GM18861 (cell line): Measurements from ENCODE around the gene TMEM156.
"Not testable (repeated sequence)": the region's sequence is repeated elsewhere in the genome, so short reads cannot be mapped to it uniquely, and the experiment has no call there.

Experiments
- ATAC-seq: cut with Tn5 transposase; IDR thresholded peaks from one replicate; pipeline ENCODE4 v1.9.1; 2021; ENCODE audit not compliant: unreplicated experiment

Gene TMEM156

GRCh38 chr4:38993683-38994082 lies 38.5 kb downstream of the TMEM156 start:
- ATAC-seq: no peak

- no peak for ATAC-seq
Measured at GRCh38 chr4:38990241-38990640, 42.0 kb downstream of the TMEM156 start.

DNA sequence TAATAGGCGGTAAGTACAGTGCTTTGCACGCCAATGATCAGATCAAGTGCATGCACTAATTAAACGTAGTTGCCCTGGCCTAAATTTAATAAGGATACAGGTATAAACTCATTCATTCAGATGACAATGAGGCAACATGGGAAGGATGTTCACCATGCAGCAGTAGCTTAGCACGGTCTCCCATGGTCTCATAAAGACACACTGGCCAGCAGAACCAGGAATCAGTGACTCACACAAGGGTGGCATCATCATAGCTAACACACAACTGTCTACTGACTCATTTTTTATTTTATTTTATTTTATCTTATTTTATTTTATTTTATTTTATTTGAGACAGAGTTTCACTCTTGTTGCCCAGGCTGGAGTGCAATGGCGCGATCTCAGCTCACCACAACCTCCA lies 42.7 kb downstream of the TMEM156 start:
- no peak for ATAC-seq

DNA sequence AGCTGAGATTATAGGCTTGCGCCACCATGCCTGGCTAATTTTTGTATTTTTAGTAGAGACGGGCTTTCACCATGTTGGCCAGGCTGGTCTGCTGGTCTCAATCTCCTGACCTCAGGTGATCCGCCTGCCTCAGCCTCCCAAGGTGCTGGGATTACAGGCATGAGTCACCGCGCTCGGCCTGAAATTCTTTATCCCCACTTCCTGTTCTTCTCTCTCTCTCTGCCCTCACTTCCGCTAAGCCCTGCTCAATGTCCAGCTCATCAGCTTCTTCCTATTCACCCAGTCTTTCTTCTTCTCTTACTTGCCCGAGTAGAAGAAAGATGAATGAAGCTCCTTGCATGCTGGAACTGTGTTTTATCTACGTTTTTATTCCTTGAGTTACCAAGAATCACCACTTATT lies 43.9 kb downstream of the TMEM156 start:
- not testable (repeated sequence) for ATAC-seq

DNA sequence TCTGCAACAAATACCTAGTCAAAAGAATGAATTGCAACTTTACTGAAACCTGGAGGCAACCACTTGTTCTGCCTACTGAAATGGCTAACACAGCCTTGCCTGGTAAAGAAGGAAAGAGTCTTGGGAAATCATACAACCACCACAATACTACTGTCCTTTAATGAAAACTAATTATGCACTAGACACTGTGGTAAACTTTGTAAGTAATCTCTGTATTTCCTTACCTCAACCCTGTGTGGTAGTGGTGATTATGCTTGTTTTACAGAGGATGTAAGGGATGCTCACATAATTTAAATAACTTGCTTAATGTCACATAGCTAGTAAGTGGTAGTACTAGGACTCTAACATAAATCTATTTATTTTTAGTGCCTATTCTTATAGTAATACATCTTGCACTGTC lies 44.7 kb downstream of the TMEM156 start:
- no peak for ATAC-seq

DNA sequence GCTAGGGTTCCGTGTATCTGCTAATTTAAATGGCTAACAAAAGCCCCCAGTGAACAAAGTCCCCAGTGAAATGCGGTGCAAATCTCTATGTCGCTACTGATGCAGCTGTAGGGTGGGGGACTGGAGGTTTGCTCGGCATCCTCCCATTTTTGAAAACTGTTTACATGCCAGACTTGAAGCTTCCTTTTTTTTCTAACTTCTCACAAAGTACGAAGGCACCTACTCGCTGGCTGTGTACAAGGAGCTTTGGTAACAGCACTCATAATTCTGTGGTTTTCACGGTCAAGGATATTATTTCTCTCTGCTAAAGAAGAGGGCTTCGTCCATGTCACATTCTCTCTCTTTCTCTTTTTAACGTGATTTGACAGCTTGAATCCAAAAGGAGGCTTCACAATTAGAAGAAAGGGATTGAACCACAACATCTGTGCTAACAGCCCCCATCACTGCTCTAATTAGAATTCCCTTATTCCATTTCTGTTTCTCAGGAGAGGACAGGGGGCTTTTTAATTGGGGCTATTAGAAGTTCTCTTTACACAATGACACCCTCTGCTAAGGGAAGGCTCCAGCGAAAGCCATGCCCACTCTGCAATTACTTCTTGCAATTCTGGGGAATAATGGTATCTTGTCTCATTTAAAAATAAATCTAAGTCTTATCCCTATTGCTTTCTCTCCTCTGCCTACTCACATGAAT lies 46.7 kb downstream of the TMEM156 start:
- no peak for ATAC-seq

DNA sequence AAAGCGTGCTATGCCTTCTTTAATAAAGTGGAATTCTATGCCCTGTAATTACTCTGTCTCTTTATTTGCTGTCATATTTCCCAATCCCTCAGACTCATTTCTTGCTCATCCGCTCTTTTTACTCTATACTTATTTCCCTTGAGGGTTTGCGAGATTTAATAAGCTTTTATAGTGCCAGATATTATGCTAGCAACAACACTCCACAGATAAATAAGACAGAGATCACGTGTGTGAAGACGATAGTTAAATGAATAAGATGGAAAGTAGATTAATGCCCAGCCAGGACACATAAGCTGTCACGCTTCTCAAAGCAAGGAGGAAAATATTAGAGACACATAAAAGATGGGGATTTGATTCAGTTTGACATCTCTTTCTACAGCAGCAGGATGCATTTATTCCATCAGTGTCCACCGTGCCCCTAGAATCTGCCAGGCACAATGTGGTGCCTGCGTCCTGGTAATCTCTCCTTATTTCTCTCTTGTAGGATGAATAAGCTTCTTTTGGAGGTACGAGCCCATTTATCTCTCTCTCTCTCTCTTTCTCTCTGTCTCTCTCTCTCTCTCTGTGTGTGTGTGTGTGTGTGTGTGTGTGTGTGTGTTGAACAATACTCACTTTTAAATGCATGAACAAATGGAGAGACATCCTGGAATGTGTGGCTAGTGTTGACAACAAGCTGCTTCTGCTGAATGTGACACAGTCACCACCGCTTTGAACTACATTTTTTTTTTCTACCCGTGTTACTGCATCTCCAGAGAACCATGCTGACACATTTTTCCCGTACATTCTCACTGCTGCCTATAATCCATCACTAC lies 48.2 kb downstream of the TMEM156 start:
- no peak for ATAC-seq

DNA sequence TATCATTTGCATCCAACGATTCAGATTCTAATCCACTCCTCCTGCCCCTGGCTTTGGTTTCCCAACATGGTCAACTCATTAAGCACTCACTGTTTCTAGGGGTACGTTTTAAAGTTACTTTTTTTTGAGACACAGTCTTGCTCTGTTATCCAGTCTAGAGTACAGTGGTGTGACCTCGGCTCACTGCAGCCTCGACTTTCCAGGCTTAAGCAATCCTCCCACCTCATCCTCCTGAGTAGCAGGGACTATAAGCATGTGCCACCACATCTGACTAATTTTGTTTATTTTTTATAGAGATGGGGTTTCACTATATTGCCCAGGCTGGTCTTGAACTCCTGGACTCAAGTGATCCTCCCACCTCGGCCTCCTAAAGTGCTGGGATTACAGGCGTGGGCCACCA lies 48.9 kb downstream of the TMEM156 start:
- no peak for ATAC-seq

GRCh38 chr4:38982361-38983095 lies 49.7 kb downstream of the TMEM156 start:
- no peak for ATAC-seq

GRCh38 chr4:38980903-38981676 lies 51.1 kb downstream of the TMEM156 start:
- ATAC-seq: no peak

DNA sequence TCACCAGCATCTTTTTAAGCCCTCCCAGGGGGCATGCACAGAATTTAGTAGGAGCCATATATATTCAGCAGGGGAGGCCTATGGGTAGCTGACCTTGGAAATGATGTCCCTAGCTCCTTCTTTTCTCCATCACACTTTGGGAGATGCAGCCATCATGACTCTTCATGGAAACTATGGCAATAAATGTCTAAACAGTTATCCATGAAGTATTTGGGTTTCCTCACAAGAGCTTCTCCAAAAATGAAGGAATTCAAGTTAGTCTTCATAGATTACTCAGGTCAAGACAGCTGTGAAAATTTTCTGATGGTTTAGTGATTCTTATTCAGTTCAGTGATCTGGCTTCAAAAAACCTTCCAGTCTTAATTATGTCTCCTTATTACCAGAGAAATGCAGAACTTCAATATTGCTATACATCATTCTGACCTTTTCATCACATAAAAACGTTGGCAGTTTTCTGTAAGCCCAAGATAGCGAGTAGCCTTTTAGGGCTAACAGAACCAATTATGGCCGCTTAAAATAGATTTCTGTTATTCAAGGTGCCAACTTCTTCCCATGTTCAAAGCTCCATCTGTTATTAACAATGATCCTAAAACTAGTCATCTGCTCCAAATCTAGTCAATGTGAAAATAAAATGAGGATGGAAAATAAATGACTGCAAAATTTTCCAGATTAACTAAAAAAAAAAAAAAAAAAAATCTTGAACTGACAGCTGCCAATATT lies 52.5 kb downstream of the TMEM156 start:
- ATAC-seq: no peak

GRCh38 chr4:38979081-38979480 lies 53.1 kb downstream of the TMEM156 start:
- ATAC-seq: no peak

DNA sequence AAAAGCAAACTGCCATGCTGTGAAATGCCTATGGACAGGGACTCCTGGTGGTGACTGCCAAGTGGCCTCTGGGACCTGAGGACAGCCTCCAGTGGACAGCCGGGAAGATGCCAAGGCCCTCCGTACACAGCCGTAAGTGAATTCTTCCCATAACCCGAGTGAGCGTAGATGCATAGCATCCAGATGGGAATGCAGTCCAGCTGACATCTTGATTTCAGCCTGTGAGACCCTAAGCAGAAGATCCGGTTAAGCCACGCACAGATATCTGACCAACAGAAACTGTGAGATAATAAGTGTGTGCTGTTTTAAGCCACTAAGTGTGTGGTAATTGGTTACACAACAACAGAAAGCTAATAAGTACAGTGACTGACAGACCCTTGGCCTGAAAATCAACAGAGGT lies 55.9 kb downstream of the TMEM156 start:
- no peak for ATAC-seq

DNA sequence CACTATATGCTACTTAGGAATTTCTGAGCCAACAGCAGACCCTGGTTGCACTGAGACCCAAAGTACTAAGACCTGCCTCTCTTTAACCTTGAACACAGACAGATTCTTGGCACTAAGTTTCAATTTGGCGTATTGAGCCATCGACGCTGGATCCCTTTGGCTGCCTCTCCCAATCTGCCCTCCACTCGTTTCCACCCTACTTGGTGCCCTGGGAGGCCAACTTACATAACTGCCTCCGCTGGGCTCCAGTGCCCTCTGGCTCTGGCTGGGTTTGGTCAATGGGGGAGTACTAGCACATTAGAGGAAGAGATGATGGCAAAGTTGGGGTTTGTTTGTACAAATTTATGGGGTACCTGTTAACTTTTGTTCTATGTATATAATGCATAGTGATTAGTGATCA lies 63.5 kb downstream of the TMEM156 start:
- ATAC-seq: no peak

GRCh38 chr4:38967260-38968095 lies 64.7 kb downstream of the TMEM156 start:
- no peak for ATAC-seq

GRCh38 chr4:38965866-38966265 lies 66.3 kb downstream of the TMEM156 start:
- ATAC-seq: no peak

DNA sequence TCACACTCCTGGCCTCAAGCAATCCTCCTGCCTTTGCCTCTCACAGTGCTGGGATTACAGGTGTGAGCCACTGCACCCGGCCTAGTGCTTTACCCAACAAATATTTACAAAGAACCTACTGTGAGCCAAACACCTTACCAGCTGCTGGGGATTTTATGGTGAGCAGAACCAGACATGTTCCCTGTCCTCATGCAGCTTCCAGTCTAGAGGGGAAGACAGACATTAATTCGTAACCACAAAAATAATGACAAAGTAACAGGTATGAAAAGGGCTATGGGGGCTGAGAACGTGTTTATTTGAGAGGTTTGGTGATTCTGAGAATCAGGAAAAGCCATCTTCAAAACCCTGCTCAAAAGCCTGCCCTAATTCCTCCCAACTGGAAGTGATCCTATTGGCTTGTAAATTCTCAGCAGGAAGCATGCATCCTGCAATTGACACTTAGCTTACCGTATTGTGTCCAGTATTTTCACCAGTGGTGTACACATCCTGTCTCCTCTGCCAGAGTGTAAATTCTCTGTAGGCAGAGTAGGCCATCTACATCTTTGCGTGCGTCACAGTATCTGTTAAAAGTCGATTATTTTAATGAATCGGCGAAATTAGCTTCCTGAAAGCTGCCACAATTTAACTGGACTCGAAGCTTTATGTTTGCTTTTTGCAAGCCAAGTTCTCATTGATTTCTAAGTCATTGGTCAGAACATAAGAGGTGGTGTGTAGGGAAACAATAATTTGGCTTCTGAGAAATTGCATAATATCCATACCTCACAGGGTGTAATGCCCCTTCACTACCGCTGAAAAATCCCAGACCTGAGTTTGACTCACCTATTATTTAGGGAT lies 67.0 kb downstream of the TMEM156 start:
- no peak for ATAC-seq

DNA sequence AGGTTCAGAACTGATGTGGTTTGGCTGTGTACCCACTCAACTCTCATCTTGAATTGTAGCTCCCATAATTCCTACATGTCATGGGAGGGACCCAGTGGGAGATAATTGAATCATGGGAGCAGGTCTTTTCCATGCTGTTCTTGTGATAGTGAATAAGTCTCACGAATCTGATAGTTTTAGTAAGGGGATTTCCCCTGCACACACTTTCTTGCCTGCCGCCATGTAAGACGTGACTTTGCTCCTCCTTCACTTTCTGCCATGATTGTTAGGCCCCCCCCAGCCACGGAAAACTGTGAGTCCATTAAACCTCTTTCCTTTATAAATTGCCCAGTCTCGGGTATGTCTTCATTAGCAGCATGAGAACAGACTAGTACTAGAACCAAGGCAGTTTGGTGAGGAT lies 73.0 kb downstream of the TMEM156 start:
- not testable (repeated sequence) for ATAC-seq
